Measurements from ENCODE around the gene ZBTB44.

- TF ChIP-seq CTCF (IDR thresholded peaks at IDR 0.05) = no peak
- no peak for TF ChIP-seq POLR2A (IDR thresholded peaks at IDR 0.05)
These were observed 133.8 kb downstream of the ZBTB44 start for GRCh38 chr11:130180896-130181294.

Measured in testis (tissue), 2 donors.